ENCODE results near the gene DYNC2LI1.

DYNC2LI1 gene

GRCh38 chr2:43764086-43764705 is 9.6 kb upstream of the DYNC2LI1 start:
- DNase-seq = no peak

GRCh38 chr2:43766006-43766405 is 7.8 kb upstream of the DYNC2LI1 start:
- no peak for DNase-seq

GRCh38 chr2:43774617-43775016 is 778 bp downstream of the DYNC2LI1 start:
- no peak for DNase-seq

GRCh38 chr2:43776324-43776723 is 2.5 kb downstream of the DYNC2LI1 start:
- no peak for DNase-seq

- no peak for DNase-seq
These were observed 3.6 kb downstream of the DYNC2LI1 start for GRCh38 chr2:43777306-43777926.

- no peak for DNase-seq
These were observed 4.4 kb downstream of the DYNC2LI1 start for GRCh38 chr2:43778233-43778632.

- DNase-seq = no peak
These were observed 14.1 kb downstream of the DYNC2LI1 start for GRCh38 chr2:43787895-43788294.

GRCh38 chr2:43788646-43789045 is 14.8 kb downstream of the DYNC2LI1 start:
- no peak for DNase-seq

GRCh38 chr2:43790147-43790546 is 16.3 kb downstream of the DYNC2LI1 start:
- DNase-seq = no peak

GRCh38 chr2:43791035-43791765 is 17.4 kb downstream of the DYNC2LI1 start:
- no peak for DNase-seq

- DNase-seq = no peak
These were observed 18.8 kb downstream of the DYNC2LI1 start for GRCh38 chr2:43792653-43793052.

GRCh38 chr2:43794956-43795355 is 21.1 kb downstream of the DYNC2LI1 start:
- no peak for DNase-seq

- DNase-seq = no peak
These were observed 22.4 kb downstream of the DYNC2LI1 start for GRCh38 chr2:43796206-43796605.

- DNase-seq = no peak
These were observed 24.5 kb downstream of the DYNC2LI1 start for GRCh38 chr2:43798300-43798699.

- DNase-seq = no peak
These were observed 27.1 kb downstream of the DYNC2LI1 start for GRCh38 chr2:43800894-43801293.

- no peak for DNase-seq
These were observed 28.3 kb downstream of the DYNC2LI1 start for GRCh38 chr2:43802135-43802534.

- no peak for DNase-seq
These were observed 29.3 kb downstream of the DYNC2LI1 start for GRCh38 chr2:43803113-43803512.

GRCh38 chr2:43806719-43807031 is 32.8 kb downstream of the DYNC2LI1 start:
- no peak for DNase-seq

GRCh38 chr2:43810452-43810851 is 36.6 kb downstream of the DYNC2LI1 start:
- no peak for DNase-seq

GRCh38 chr2:43810888-43811287 is 37.0 kb downstream of the DYNC2LI1 start:
- no peak for DNase-seq

GRCh38 chr2:43812006-43812405 is 38.2 kb downstream of the DYNC2LI1 start:
- no peak for DNase-seq

- DNase-seq = no peak
These were observed 39.1 kb downstream of the DYNC2LI1 start for GRCh38 chr2:43812947-43813346.

- no peak for DNase-seq
These were observed 40.9 kb downstream of the DYNC2LI1 start for GRCh38 chr2:43814711-43815110.

- no peak for DNase-seq
These were observed 44.9 kb downstream of the DYNC2LI1 start for GRCh38 chr2:43818761-43819160.
